Spinal cord (tissue), 10 donors: ENCODE results near the gene PRKCQ. TPM values are rescaled to one million over a fixed set of nuclear protein-coding genes. Genes with fewer than 3 reads are reported as not detected.
"Not testable (repeated sequence)": the region's sequence is repeated elsewhere in the genome, so short reads cannot be mapped to it uniquely, and the experiment has no call there.

ENCODE experiments used
- DNase-seq, 6 donors: peaks; one replicate each; pipeline versions ENCODE4 v3.0.0 to v3.0.0-alpha.2; 2013 to 2015; ENCODE audit warnings: low spot score in 6 of 6, low read depth in 4 of 6
- H3K27ac ChIP-seq: one replicate; pipeline ENCODE4 v1.5.1; 2013; ENCODE audit warnings: low read depth, low read length, control low read depth
- H3K27me3 ChIP-seq: one replicate; pipeline ENCODE4 v1.6.1; 2013; ENCODE audit warnings: low read length; ENCODE audit not compliant: control insufficient read depth, insufficient read depth
- H3K36me3 ChIP-seq: one replicate; pipeline ENCODE4 v1.6.1; 2013; ENCODE audit warnings: low read length; ENCODE audit not compliant: control insufficient read depth, insufficient read depth
- H3K4me1 ChIP-seq: one replicate; pipeline ENCODE4 v1.6.1; 2013; ENCODE audit warnings: low read length; ENCODE audit not compliant: control insufficient read depth, insufficient read depth
- H3K4me3 ChIP-seq: one replicate; pipeline ENCODE4 v1.5.1; 2013; ENCODE audit warnings: low read depth, low read length, control low read depth
- H3K9me3 ChIP-seq: one replicate; pipeline ENCODE4 v1.6.1; 2013; ENCODE audit warnings: low read length; ENCODE audit not compliant: control insufficient read depth, insufficient read depth
- WGBS: methylation state at CpG from one replicate; pipeline ENCODE4 v1.1.5; 2013; ENCODE audit warnings: missing lambda C conversion rate; ENCODE audit not compliant: insufficient coverage; 5-methylcytosine and 5-hydroxymethylcytosine counted together
- polyA plus RNA-seq, 2 donors: library from polyadenylated mRNA; unstranded; fragments of 120-200 nt; gene quantifications; one replicate each; pipeline ENCODE4 v1.2.1, GENCODE V29; 2013; ENCODE audit not compliant: insufficient read length in 2 of 2
- total RNA-seq, 2 donors: library from RNA; depleted of rRNA in 1 of 2; stranded (reverse); fragments of 120-200 nt in 1 of 2; fragments of >200 nt in 1 of 2; gene quantifications; one replicate each; pipeline versions ENCODE4 v1.2.3 to v1.2.4, GENCODE V29; 2013 to 2014
- donor health status: healthy.

Gene PRKCQ
- total and polyA plus RNA-seq, 4 donors = 6.2 to 10.9 (median 9.6) TPM

- 49% methylated on average over 8 of the region's 8 CpGs for WGBS
- Histone ChIP-seq H3K27ac (peak overlapping the region; percentile 67), H3K4me3 (no peak overlapping the region)
Observed at GRCh38 chr10:6383096-6383812, 196.8 kb downstream of the PRKCQ start.

GRCh38 chr10:6382081-6382480 is 198.0 kb downstream of the PRKCQ start:
- Histone ChIP-seq H3K9me3 (peaks cover 8% of the 10 kb centered on the region), H3K36me3 (no peaks in the 10 kb centered on the region), H3K4me3 (no peak overlapping the region), H3K27ac (peak overlapping the region; percentile 18), H3K4me1 (peaks cover 20% of the 10 kb centered on the region), H3K27me3 (no peaks in the 10 kb centered on the region)
- 50% methylated on average over 7 of the region's 7 CpGs for WGBS
- peak in 1 of 6 donors; percentile 70 for DNase-seq

More at GRCh38 chr10:6383096-6383812, 196.8 kb downstream of the PRKCQ start:
- Histone ChIP-seq H3K27me3 (no peaks in the 10 kb centered on the region), H3K36me3 (no peaks in the 10 kb centered on the region), H3K4me1 (peaks cover 20% of the 10 kb centered on the region), H3K9me3 (peaks cover 8% of the 10 kb centered on the region)
- peak in 5 of 6 donors; percentile 39 to 84 (median 64) for DNase-seq

- H3K27ac ChIP-seq, H3K36me3 ChIP-seq, H3K9me3 ChIP-seq, H3K27me3 ChIP-seq, H3K4me3 ChIP-seq, DNase-seq: not testable (repeated sequence)
- 85% methylated on average over 4 of the region's 5 CpGs for WGBS
- H3K4me1 ChIP-seq = peaks cover 16% of the 10 kb centered on the region
Observed at GRCh38 chr10:6380478-6380877, 199.6 kb downstream of the PRKCQ start.

- no peaks in the 10 kb centered on the region for H3K36me3 ChIP-seq
- H3K27ac ChIP-seq = no peak overlapping the region
- WGBS = no CpG with 5 or more reads among the region's 1 CpG
Observed at GRCh38 chr10:6379015-6379776, 200.9 kb downstream of the PRKCQ start.

More at GRCh38 chr10:6379015-6379776, 200.9 kb downstream of the PRKCQ start:
- Histone ChIP-seq H3K27me3 (no peaks in the 10 kb centered on the region), H3K9me3 (peaks cover 8% of the 10 kb centered on the region), H3K4me1 (peaks cover 16% of the 10 kb centered on the region), H3K4me3 (no peak overlapping the region)
- no peak for DNase-seq
